ENCODE results near the gene TEX264. TPM values are rescaled to one million over a fixed set of nuclear protein-coding genes. Genes with fewer than 3 reads are reported as not detected.

Gene TEX264
- total and polyA plus RNA-seq, 2 of the 13 experiments (the other 11 are each of a cell fraction or from before 2014, with no cell fraction given): 35.2 to 52.1 TPM

DNA sequence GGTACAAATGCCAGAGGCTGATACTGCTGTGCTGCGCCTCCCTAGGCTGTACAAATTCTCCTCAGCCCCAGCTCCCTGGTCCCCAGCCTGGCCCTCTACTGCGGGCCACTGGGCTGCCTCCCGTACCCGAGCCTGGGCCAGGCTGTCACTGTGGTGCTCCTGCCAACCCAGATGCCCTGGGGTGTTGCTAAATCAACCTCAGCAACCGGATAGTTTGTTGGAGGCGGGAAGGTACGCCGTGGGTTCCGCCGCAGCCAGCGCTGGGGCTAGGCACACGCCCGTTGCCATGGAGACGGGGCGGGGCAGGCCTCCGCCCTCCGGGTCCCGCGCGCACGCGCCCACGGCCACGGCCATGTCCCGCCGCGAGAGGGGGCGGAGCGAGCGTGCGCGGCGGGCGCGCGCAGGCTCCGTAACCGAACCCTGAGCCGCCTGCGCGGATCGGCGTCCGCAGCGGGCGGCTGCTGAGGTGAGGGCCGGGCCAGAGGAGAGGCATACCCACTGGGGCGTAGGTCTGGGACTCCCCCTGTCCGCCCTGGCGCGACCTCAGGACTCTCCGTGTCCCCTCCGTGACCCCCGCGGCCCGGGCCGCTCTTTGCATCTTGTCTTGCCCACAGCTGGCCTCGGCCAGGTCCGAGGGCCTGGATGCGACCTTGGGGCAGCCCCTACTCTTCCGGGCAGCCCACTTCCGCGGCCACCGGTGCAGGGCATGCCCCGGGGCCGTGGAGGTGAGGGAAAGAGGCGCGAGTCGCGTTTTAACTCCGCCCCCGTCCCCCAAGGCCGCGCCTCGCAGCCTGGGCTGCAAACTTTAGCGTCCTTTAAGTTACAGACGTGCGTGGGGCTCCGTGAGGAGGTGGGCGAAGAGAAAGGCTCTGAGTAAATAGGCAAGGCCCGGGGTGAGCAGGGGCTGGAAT lies at the start of gene TEX264 (continued):
- TF ChIP-seq ZNF629 (CRISPR knock-in tag; conservative IDR thresholded peaks at IDR 0.05) (0 out of 2 replicates have a peak, but pooled peaks have one; percentile 38), ZNF75D (CRISPR knock-in tag; IDR thresholded peaks at IDR 0.05; ENCODE audit: borderline replicate concordance) (0 out of 2 replicates have a peak, but pooled peaks have one; percentile 76), CEBPG (CRISPR knock-in tag; IDR thresholded peaks at IDR 0.05) (no peak), ZFP37 (CRISPR knock-in tag; IDR thresholded peaks at IDR 0.05; ENCODE audit: borderline replicate concordance) (no peak), ZZZ3 (CRISPR knock-in tag; IDR thresholded peaks at IDR 0.05; ENCODE audit: borderline replicate concordance) (peak; percentile 38; the same call in 1 of the 2 replicates), JUNB (CRISPR knock-in tag; IDR thresholded peaks at IDR 0.05; ENCODE audit: borderline replicate concordance) (no peak), ZNF354B (CRISPR knock-in tag; IDR thresholded peaks at IDR 0.05) (no peak), THYN1 (CRISPR knock-in tag; IDR thresholded peaks at IDR 0.05; ENCODE audit: borderline replicate concordance, low read depth) (no peak), MTF2 (CRISPR knock-in tag; IDR thresholded peaks at IDR 0.05; ENCODE audit: borderline replicate concordance) (no peak; the same call in 1 of the 2 replicates), ATF7 (IDR thresholded peaks at IDR 0.05) (no peak), ATF7 (CRISPR knock-in tag; IDR thresholded peaks at IDR 0.05) (0 out of 2 replicates have a peak, but pooled peaks have one; percentile 54)
- TF ChIP-seq, protein P1, sequence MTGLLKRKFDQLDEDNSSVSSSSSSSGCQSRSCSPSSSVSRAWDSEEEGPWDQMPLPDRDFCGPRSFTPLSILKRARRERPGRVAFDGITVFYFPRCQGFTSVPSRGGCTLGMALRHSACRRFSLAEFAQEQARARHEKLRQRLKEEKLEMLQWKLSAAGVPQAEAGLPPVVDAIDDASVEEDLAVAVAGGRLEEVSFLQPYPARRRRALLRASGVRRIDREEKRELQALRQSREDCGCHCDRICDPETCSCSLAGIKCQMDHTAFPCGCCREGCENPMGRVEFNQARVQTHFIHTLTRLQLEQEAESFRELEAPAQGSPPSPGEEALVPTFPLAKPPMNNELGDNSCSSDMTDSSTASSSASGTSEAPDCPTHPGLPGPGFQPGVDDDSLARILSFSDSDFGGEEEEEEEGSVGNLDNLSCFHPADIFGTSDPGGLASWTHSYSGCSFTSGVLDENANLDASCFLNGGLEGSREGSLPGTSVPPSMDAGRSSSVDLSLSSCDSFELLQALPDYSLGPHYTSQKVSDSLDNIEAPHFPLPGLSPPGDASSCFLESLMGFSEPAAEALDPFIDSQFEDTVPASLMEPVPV (CRISPR knock-in tag; IDR thresholded peaks at IDR 0.05): no peak
- TF ChIP-seq, protein P2, sequence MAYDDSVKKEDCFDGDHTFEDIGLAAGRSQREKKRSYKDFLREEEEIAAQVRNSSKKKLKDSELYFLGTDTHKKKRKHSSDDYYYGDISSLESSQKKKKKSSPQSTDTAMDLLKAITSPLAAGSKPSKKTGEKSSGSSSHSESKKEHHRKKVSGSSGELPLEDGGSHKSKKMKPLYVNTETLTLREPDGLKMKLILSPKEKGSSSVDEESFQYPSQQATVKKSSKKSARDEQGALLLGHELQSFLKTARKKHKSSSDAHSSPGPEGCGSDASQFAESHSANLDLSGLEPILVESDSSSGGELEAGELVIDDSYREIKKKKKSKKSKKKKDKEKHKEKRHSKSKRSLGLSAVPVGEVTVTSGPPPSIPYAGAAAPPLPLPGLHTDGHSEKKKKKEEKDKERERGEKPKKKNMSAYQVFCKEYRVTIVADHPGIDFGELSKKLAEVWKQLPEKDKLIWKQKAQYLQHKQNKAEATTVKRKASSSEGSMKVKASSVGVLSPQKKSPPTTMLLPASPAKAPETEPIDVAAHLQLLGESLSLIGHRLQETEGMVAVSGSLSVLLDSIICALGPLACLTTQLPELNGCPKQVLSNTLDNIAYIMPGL (CRISPR knock-in tag; IDR thresholded peaks at IDR 0.05; ENCODE audit: borderline replicate concordance in 1 of 2, low read depth in 1 of 2): peak in 1 of 2 experiments; percentile 88; a peak in 3 of 4 replicates
- TF ChIP-seq, protein P3, sequence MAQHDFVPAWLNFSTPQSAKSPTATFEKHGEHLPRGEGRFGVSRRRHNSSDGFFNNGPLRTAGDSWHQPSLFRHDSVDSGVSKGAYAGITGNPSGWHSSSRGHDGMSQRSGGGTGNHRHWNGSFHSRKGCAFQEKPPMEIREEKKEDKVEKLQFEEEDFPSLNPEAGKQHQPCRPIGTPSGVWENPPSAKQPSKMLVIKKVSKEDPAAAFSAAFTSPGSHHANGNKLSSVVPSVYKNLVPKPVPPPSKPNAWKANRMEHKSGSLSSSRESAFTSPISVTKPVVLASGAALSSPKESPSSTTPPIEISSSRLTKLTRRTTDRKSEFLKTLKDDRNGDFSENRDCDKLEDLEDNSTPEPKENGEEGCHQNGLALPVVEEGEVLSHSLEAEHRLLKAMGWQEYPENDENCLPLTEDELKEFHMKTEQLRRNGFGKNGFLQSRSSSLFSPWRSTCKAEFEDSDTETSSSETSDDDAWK (CRISPR knock-in tag; IDR thresholded peaks at IDR 0.05): no peak
- TF ChIP-seq, protein P4, sequence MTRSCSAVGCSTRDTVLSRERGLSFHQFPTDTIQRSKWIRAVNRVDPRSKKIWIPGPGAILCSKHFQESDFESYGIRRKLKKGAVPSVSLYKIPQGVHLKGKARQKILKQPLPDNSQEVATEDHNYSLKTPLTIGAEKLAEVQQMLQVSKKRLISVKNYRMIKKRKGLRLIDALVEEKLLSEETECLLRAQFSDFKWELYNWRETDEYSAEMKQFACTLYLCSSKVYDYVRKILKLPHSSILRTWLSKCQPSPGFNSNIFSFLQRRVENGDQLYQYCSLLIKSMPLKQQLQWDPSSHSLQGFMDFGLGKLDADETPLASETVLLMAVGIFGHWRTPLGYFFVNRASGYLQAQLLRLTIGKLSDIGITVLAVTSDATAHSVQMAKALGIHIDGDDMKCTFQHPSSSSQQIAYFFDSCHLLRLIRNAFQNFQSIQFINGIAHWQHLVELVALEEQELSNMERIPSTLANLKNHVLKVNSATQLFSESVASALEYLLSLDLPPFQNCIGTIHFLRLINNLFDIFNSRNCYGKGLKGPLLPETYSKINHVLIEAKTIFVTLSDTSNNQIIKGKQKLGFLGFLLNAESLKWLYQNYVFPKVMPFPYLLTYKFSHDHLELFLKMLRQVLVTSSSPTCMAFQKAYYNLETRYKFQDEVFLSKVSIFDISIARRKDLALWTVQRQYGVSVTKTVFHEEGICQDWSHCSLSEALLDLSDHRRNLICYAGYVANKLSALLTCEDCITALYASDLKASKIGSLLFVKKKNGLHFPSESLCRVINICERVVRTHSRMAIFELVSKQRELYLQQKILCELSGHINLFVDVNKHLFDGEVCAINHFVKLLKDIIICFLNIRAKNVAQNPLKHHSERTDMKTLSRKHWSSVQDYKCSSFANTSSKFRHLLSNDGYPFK (CRISPR knock-in tag; IDR thresholded peaks at IDR 0.05; ENCODE audit: borderline replicate concordance): peak; percentile 57; the same call in 1 of the 2 replicates
